Trophoblast cell (in vitro differentiated cells and primary cell): ENCODE data around the gene TMBIM1.

ENCODE experiments used
- DNase-seq, 2 donors: peaks; one replicate each; pipeline ENCODE4 v3.0.0-alpha.2; 2016
- H2AFZ ChIP-seq: 2 replicates; pipeline ENCODE4 v1.6.1; 2013; ENCODE audit warnings: low read length, moderate library complexity, mild to moderate bottlenecking; ENCODE audit not compliant: insufficient read depth, poor library complexity
- H2AK5ac ChIP-seq: 2 replicates; pipeline ENCODE4 v1.6.1; 2013; ENCODE audit warnings: mild to moderate bottlenecking, low read length
- H2BK120ac ChIP-seq: 2 replicates; pipeline ENCODE4 v1.6.1; 2013; ENCODE audit warnings: low read length, mild to moderate bottlenecking, moderate library complexity; ENCODE audit not compliant: insufficient read depth, poor library complexity
- H2BK12ac ChIP-seq: 2 replicates; pipeline ENCODE4 v1.6.1; 2013; ENCODE audit warnings: mild to moderate bottlenecking, low read length, moderate library complexity
- H2BK5ac ChIP-seq: 2 replicates; pipeline ENCODE4 v1.6.1; 2013; ENCODE audit warnings: low read length, low read depth, moderate library complexity, mild to moderate bottlenecking; ENCODE audit not compliant: poor library complexity
- H3K14ac ChIP-seq: 2 replicates; pipeline ENCODE4 v1.6.1; 2013; ENCODE audit warnings: mild to moderate bottlenecking, low read length
- H3K18ac ChIP-seq: 2 replicates; pipeline ENCODE4 v1.6.1; 2013; ENCODE audit warnings: mild to moderate bottlenecking, low read length
- H3K23ac ChIP-seq: 2 replicates; pipeline ENCODE4 v1.6.1; 2013; ENCODE audit warnings: low read length
- H3K27ac ChIP-seq: 2 replicates; pipeline ENCODE4 v1.5.1; 2013; ENCODE audit warnings: low read depth, mild to moderate bottlenecking, inconsistent platforms, low read length, moderate library complexity
- H3K27me3 ChIP-seq: 2 replicates; pipeline ENCODE4 v1.6.1; 2013; ENCODE audit warnings: inconsistent platforms, mild to moderate bottlenecking, low read length, moderate library complexity; ENCODE audit not compliant: insufficient read depth
- H3K36me3 ChIP-seq, 2 experiments: 1 replicate in 1 of 2; 2 replicates in 1 of 2; pipeline ENCODE4 v1.6.1; 2013; ENCODE audit warnings: low read length in 2 of 2, mild to moderate bottlenecking in 2 of 2, moderate library complexity in 1 of 2; ENCODE audit not compliant: insufficient read depth in 2 of 2, control insufficient read depth in 1 of 2
- H3K4ac ChIP-seq: 2 replicates; pipeline ENCODE4 v1.6.1; 2013; ENCODE audit warnings: low read depth, mild to moderate bottlenecking, low read length, moderate library complexity
- H3K4me1 ChIP-seq, 2 experiments: 1 replicate in 1 of 2; 2 replicates in 1 of 2; pipeline ENCODE4 v1.6.1; 2013; ENCODE audit warnings: low read length in 2 of 2, mild to moderate bottlenecking in 2 of 2, moderate library complexity in 1 of 2; ENCODE audit not compliant: insufficient read depth in 2 of 2, control insufficient read depth in 1 of 2
- H3K4me2 ChIP-seq: 2 replicates; pipeline ENCODE4 v1.6.1; 2013; ENCODE audit warnings: inconsistent platforms, mild to moderate bottlenecking, low read length, moderate library complexity
- H3K4me3 ChIP-seq: 2 replicates; pipeline ENCODE4 v1.5.1; 2013; ENCODE audit warnings: mild to moderate bottlenecking, low read depth, low read length, inconsistent platforms
- H3K79me1 ChIP-seq: one replicate; pipeline ENCODE4 v1.6.1; 2013; ENCODE audit warnings: low read length
- H3K79me2 ChIP-seq: 2 replicates; pipeline ENCODE4 v1.6.1; 2013; ENCODE audit warnings: low read length, mild to moderate bottlenecking; ENCODE audit not compliant: control insufficient read depth, insufficient read depth, poor library complexity
- H3K9ac ChIP-seq: 2 replicates; pipeline ENCODE4 v1.6.1; 2013; ENCODE audit warnings: mild to moderate bottlenecking, low read length
- H3K9me3 ChIP-seq: 2 replicates; pipeline ENCODE4 v1.6.1; 2013; ENCODE audit warnings: low read depth, mild to moderate bottlenecking, control low read depth, inconsistent platforms, low read length; ENCODE audit not compliant: insufficient read depth
- H4K12ac ChIP-seq: 2 replicates; pipeline ENCODE4 v1.6.1; 2013; ENCODE audit warnings: low read depth, mild to moderate bottlenecking, low read length, moderate library complexity
- H4K8ac ChIP-seq: 2 replicates; pipeline ENCODE4 v1.6.1; 2013; ENCODE audit warnings: low read depth, mild to moderate bottlenecking, low read length, moderate library complexity
- H4K91ac ChIP-seq: one replicate; pipeline ENCODE4 v1.6.1; 2013; ENCODE audit warnings: low read depth, mild to moderate bottlenecking, low read length, moderate library complexity
- WGBS: extraction: QIAGEN DNeasy Blood & Tissue Kit; methylation state at CpG from one replicate; pipeline ENCODE4 v1.1.7; 2013; ENCODE audit warnings: missing lambda C conversion rate; ENCODE audit not compliant: insufficient read length, insufficient coverage; ENCODE audit errors: extremely low coverage; 5-methylcytosine and 5-hydroxymethylcytosine counted together

Gene TMBIM1

GRCh38 chr2:218305383-218305782 lies 13.1 kb upstream of the TMBIM1 start:
- H4K91ac ChIP-seq = no peak overlapping the region
- H3K79me1 ChIP-seq = no peaks in the 10 kb centered on the region
- H4K8ac ChIP-seq = no peak overlapping the region
- no peak overlapping the region for H2BK120ac ChIP-seq
- H3K9ac ChIP-seq = no peak overlapping the region
- no peak overlapping the region for H3K4me2 ChIP-seq
- peaks cover 1% of the 10 kb centered on the region for H3K79me2 ChIP-seq
- H3K27me3 ChIP-seq = no peaks in the 10 kb centered on the region
- no peak overlapping the region for H2AK5ac ChIP-seq
- no peak overlapping the region for H2AFZ ChIP-seq
- H4K12ac ChIP-seq = no peak overlapping the region
- H3K14ac ChIP-seq = no peak overlapping the region
- H3K27ac ChIP-seq = no peak overlapping the region
- H2BK12ac ChIP-seq = no peak overlapping the region
- H3K4me3 ChIP-seq = no peak overlapping the region
- no CpG with 5 or more reads among the region's 5 CpGs for WGBS
- no peak overlapping the region for H3K4ac ChIP-seq
- H3K23ac ChIP-seq = no peak overlapping the region
- no peaks in the 10 kb centered on the region for H3K36me3 ChIP-seq
- no peaks in the 10 kb centered on the region for H3K4me1 ChIP-seq
- no peak overlapping the region for H2BK5ac ChIP-seq
- no peaks in the 10 kb centered on the region for H3K9me3 ChIP-seq
- no peak for DNase-seq
- no peak overlapping the region for H3K18ac ChIP-seq

DNA sequence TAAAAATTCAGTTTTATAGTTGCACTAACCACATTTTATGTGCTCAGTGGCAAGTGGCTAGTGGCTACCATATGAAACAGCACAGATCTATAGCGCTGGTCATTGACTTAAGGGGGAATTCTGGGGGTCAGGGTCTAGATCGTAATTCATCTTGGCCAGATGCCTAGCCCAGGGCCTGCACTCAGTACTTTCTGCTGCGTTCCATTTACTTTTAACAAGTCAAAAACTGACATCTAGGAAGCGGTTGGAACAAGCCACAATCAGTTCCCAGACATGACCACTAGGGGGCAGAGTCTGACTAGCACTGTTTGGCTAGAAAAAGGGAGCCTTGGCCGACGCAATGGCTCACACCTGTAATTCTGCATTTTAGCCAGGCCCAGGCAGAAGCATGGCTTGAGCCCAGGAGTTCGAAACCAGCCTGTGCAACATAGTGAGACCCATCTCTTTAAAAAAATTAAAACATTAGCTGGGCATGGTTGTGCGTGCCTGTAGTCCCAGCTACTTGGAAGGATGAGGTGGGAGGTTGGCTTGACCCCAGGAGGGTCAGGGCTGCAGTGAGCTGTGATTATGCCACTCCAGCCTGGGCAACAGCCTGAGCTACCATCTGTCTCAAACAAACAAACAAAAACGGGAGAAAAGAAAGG lies 9.0 kb upstream of the TMBIM1 start:
- no peak overlapping the region for H3K27ac ChIP-seq
- no peak overlapping the region for H3K4me2 ChIP-seq
- H2BK120ac ChIP-seq = no peak overlapping the region
- H3K4ac ChIP-seq = no peak overlapping the region
- H4K91ac ChIP-seq = no peak overlapping the region
- H3K9ac ChIP-seq = no peak overlapping the region
- DNase-seq = peak; percentile 92 to 99
- no peak overlapping the region for H3K23ac ChIP-seq
- no peak overlapping the region for H2AFZ ChIP-seq
- H4K8ac ChIP-seq = no peak overlapping the region
- no peak overlapping the region for H2AK5ac ChIP-seq
- H3K4me3 ChIP-seq = no peak overlapping the region
- no peaks in the 10 kb centered on the region for H3K9me3 ChIP-seq
- no peak overlapping the region for H3K14ac ChIP-seq
- no peak overlapping the region for H3K18ac ChIP-seq
- no peak overlapping the region for H2BK12ac ChIP-seq
- H3K27me3 ChIP-seq = no peaks in the 10 kb centered on the region
- no peaks in the 10 kb centered on the region for H3K36me3 ChIP-seq
- peaks cover 4% of the 10 kb centered on the region in 2 experiments for H3K4me1 ChIP-seq
- no peak overlapping the region for H4K12ac ChIP-seq
- peaks cover 1% of the 10 kb centered on the region for H3K79me2 ChIP-seq
- no CpG with 5 or more reads among the region's 9 CpGs for WGBS
- H3K79me1 ChIP-seq = no peaks in the 10 kb centered on the region
- no peak overlapping the region for H2BK5ac ChIP-seq

DNA sequence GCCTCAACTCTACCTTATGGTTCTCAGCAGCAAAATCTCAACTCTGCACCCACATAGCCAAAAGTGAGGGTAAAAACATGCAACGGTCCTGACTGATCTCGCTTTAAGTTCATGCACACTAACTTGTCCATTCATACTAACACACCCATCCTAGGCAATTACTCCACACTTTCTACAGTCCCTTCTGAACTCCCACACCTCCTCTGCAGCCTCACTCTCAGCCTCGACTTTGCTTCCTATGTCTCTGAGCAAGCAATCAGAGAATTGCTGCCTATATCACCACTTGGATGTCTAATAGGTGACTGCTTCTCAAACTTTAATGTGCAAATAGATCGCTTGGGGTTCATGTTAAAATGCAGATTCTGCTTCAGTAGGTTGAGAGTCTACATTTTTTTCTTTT lies 7.8 kb upstream of the TMBIM1 start:
- H2BK5ac ChIP-seq = no peak overlapping the region
- no peak overlapping the region for H3K4me3 ChIP-seq
- H3K27ac ChIP-seq = no peak overlapping the region
- no peak overlapping the region for H2AK5ac ChIP-seq
- no peak for DNase-seq
- no peak overlapping the region for H2BK120ac ChIP-seq
- H3K27me3 ChIP-seq = no peaks in the 10 kb centered on the region
- H3K79me1 ChIP-seq = peaks cover 4% of the 10 kb centered on the region
- H3K79me2 ChIP-seq = peaks cover 1% of the 10 kb centered on the region
- no peak overlapping the region for H3K18ac ChIP-seq
- H4K8ac ChIP-seq = no peak overlapping the region
- H3K4me1 ChIP-seq = peaks cover 8 to 11% of the 10 kb centered on the region in 2 experiments
- no peak overlapping the region for H3K9ac ChIP-seq
- H4K91ac ChIP-seq = no peak overlapping the region
- H3K4ac ChIP-seq = no peak overlapping the region
- no peaks in the 10 kb centered on the region for H3K9me3 ChIP-seq
- no peak overlapping the region for H3K14ac ChIP-seq
- no peaks in the 10 kb centered on the region for H3K36me3 ChIP-seq
- no peak overlapping the region for H2BK12ac ChIP-seq
- no CpG with 5 or more reads among the region's 4 CpGs for WGBS
- H3K4me2 ChIP-seq = no peak overlapping the region
- no peak overlapping the region for H3K23ac ChIP-seq
- no peak overlapping the region for H2AFZ ChIP-seq
- no peak overlapping the region for H4K12ac ChIP-seq

DNA sequence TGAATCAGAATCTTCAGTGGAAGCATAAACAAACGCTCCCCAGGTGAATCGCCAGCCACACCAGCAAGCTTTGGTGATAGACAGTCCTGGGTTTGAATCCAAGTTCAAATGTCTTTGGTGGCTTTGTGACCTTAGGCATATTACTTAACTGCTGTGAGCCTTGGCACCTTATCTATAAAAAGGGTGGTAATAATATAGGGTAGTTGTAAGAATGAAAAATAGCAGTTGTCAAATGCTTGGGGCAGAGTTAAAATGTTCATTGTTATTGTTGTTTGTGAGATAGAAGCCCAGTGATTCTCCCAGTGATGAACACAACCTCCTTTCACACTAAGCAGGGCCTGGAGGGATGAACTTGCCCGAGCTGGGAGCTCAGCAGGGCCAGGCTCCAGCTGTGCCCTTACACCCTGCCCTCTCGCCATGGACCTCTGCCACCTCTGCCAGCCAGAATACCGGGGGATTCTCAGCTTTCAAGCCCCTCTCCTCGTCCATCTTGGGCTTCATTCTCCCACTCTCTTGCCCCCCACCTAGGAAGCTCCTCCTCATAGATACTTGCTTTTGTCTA lies 6.1 kb upstream of the TMBIM1 start:
- Histone ChIP-seq H3K23ac (no peak overlapping the region), H3K14ac (no peak overlapping the region), H4K12ac (no peak overlapping the region), H2AFZ (no peak overlapping the region), H2BK5ac (no peak overlapping the region), H3K27me3 (no peaks in the 10 kb centered on the region), H3K79me1 (peaks cover 10% of the 10 kb centered on the region), H3K27ac (peak overlapping the region; percentile 2), H3K4me2 (no peak overlapping the region), H2AK5ac (no peak overlapping the region), H4K8ac (no peak overlapping the region), H2BK120ac (no peak overlapping the region), H3K9ac (no peak overlapping the region), H3K4ac (no peak overlapping the region), H3K4me3 (no peak overlapping the region), H3K18ac (no peak overlapping the region), H4K91ac (peak overlapping the region; percentile 7), H3K9me3 (no peaks in the 10 kb centered on the region), H3K36me3 (no peaks in the 10 kb centered on the region), H3K79me2 (peaks cover 1% of the 10 kb centered on the region), H2BK12ac (no peak overlapping the region), H3K4me1 (peaks cover 18 to 23% of the 10 kb centered on the region in 2 experiments)
- no peak for DNase-seq
- WGBS = no CpG with 5 or more reads among the region's 6 CpGs
